Measurements from ENCODE around the gene ARFGAP3.

ARFGAP3 gene

DNA sequence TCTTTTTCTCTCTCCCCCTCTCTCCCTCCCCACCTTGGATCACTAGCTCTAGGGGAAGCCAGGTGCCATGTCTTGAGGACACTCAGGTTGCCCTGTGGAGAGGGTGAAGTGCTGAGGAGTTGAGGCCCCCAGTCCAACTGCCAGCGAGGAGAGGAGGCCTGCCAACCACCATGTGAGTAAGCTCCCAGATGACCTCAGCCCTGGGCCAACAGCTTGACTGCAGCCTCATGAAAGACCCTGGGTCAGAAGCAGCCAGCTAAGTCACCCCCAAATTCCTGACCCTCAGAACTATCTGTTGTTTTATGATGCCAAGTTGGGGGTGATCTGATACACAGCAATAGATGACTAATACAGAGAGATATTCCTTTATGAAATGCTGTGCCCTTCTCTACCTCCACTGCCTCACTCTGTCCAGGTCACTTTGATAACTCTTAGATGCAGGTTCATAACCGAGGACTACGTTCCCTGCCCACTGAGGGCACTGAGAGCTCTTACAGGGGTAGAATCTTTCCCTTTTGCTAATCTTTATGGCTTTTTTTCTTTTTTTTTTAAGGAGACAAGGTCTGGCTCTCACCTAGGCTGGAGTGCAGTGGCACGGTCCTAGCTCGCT lies 8.0 kb downstream of the ARFGAP3 start:
- H3K4me3 Mint-ChIP-seq = no peak overlapping the region
- TF ChIP-seq, protein P1, sequence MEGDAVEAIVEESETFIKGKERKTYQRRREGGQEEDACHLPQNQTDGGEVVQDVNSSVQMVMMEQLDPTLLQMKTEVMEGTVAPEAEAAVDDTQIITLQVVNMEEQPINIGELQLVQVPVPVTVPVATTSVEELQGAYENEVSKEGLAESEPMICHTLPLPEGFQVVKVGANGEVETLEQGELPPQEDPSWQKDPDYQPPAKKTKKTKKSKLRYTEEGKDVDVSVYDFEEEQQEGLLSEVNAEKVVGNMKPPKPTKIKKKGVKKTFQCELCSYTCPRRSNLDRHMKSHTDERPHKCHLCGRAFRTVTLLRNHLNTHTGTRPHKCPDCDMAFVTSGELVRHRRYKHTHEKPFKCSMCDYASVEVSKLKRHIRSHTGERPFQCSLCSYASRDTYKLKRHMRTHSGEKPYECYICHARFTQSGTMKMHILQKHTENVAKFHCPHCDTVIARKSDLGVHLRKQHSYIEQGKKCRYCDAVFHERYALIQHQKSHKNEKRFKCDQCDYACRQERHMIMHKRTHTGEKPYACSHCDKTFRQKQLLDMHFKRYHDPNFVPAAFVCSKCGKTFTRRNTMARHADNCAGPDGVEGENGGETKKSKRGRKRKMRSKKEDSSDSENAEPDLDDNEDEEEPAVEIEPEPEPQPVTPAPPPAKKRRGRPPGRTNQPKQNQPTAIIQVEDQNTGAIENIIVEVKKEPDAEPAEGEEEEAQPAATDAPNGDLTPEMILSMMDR (IDR thresholded peaks at IDR 0.05) = no peak
- H3K4me1 Mint-ChIP-seq = peaks cover 11% of the 10 kb centered on the region
- H3K36me3 Mint-ChIP-seq (ENCODE audit: low read depth) = peaks cover 32% of the 10 kb centered on the region
- H3K9me3 Mint-ChIP-seq = no peaks in the 10 kb centered on the region
- no peaks in the 10 kb centered on the region for H3K27me3 Mint-ChIP-seq (ENCODE audit: low read depth, poor library complexity)
- H3K27ac Mint-ChIP-seq = no peak overlapping the region
- no peak for DNase-seq

GRCh38 chr22:42847110-42847509 lies 10.0 kb downstream of the ARFGAP3 start:
- TF ChIP-seq, protein P1 (IDR thresholded peaks at IDR 0.05) = no peak
- Mint-ChIP-seq H3K27ac (no peak overlapping the region), H3K36me3 (ENCODE audit: low read depth) (peaks cover 49% of the 10 kb centered on the region), H3K4me1 (peaks cover 11% of the 10 kb centered on the region), H3K9me3 (no peaks in the 10 kb centered on the region), H3K4me3 (no peak overlapping the region), H3K27me3 (ENCODE audit: low read depth, poor library complexity) (peaks cover 7% of the 10 kb centered on the region)
- no peak for DNase-seq

GRCh38 chr22:42844756-42845155 lies 12.3 kb downstream of the ARFGAP3 start:
- TF ChIP-seq, protein P1 (IDR thresholded peaks at IDR 0.05) = no peak
- Mint-ChIP-seq H3K36me3 (ENCODE audit: low read depth) (peaks cover 64% of the 10 kb centered on the region), H3K9me3 (no peaks in the 10 kb centered on the region), H3K27me3 (ENCODE audit: low read depth, poor library complexity) (peaks cover 7% of the 10 kb centered on the region), H3K27ac (no peak overlapping the region), H3K4me3 (no peak overlapping the region), H3K4me1 (peaks cover 7% of the 10 kb centered on the region)
- no peak for DNase-seq

- H3K27ac Mint-ChIP-seq = peak overlapping the region; percentile 91
- TF ChIP-seq, protein P1 (IDR thresholded peaks at IDR 0.05) = no peak
- H3K27me3 Mint-ChIP-seq (ENCODE audit: low read depth, poor library complexity) = peaks cover 7% of the 10 kb centered on the region
- H3K9me3 Mint-ChIP-seq = no peaks in the 10 kb centered on the region
- DNase-seq = no peak
- no peak overlapping the region for H3K4me3 Mint-ChIP-seq
- peaks cover 68% of the 10 kb centered on the region for H3K36me3 Mint-ChIP-seq (ENCODE audit: low read depth)
- no peaks in the 10 kb centered on the region for H3K4me1 Mint-ChIP-seq
These were observed 14.3 kb downstream of the ARFGAP3 start for GRCh38 chr22:42842658-42843370.

GRCh38 chr22:42841444-42841843 lies 15.6 kb downstream of the ARFGAP3 start:
- no peak overlapping the region for H3K27ac Mint-ChIP-seq
- H3K4me1 Mint-ChIP-seq = no peaks in the 10 kb centered on the region
- H3K4me3 Mint-ChIP-seq = no peak overlapping the region
- TF ChIP-seq, protein P1 (IDR thresholded peaks at IDR 0.05) = no peak
- H3K36me3 Mint-ChIP-seq (ENCODE audit: low read depth) = peaks cover 64% of the 10 kb centered on the region
- H3K9me3 Mint-ChIP-seq = no peaks in the 10 kb centered on the region
- H3K27me3 Mint-ChIP-seq (ENCODE audit: low read depth, poor library complexity) = peaks cover 7% of the 10 kb centered on the region
- no peak for DNase-seq

DNA sequence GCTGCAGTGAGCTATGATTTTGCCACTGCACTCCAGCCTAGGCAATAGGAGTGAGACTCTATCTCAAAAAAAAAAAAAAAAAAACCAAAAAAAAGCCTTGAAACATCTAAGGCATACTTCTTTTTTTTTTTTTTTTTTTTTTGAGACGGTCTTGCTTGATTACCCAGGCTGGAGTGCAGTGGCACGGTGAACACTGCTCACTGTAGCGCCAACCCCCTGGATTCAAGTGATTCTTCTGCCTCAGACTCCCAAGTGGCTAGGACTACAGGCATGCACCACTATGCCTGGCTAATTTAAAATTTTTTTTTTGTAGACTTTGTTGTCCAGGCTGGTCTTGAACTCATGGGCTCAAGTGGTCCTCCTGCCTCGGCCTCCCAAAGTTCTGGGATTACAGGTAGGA lies 19.5 kb downstream of the ARFGAP3 start:
- H3K27me3 Mint-ChIP-seq (ENCODE audit: low read depth, poor library complexity) = no peaks in the 10 kb centered on the region
- DNase-seq = no peak
- H3K4me3 Mint-ChIP-seq = no peak overlapping the region
- H3K27ac Mint-ChIP-seq = no peak overlapping the region
- H3K4me1 Mint-ChIP-seq = no peaks in the 10 kb centered on the region
- H3K9me3 Mint-ChIP-seq = no peaks in the 10 kb centered on the region
- TF ChIP-seq, protein P1 (IDR thresholded peaks at IDR 0.05) = no peak
- peaks cover 55% of the 10 kb centered on the region for H3K36me3 Mint-ChIP-seq (ENCODE audit: low read depth)

Measured in nephron progenitor cell (in vitro differentiated cells).